GM19463 (cell line): ENCODE data around the gene P2RX3.
"Not testable (repeated sequence)": the region's sequence is repeated elsewhere in the genome, so short reads cannot be mapped to it uniquely, and the experiment has no call there.

Experiments
- ATAC-seq: cut with Tn5 transposase; IDR thresholded peaks from one replicate; pipeline ENCODE4 v1.9.1; 2021; ENCODE audit warnings: mild to moderate bottlenecking, moderate library complexity; ENCODE audit not compliant: unreplicated experiment

P2RX3 gene

DNA sequence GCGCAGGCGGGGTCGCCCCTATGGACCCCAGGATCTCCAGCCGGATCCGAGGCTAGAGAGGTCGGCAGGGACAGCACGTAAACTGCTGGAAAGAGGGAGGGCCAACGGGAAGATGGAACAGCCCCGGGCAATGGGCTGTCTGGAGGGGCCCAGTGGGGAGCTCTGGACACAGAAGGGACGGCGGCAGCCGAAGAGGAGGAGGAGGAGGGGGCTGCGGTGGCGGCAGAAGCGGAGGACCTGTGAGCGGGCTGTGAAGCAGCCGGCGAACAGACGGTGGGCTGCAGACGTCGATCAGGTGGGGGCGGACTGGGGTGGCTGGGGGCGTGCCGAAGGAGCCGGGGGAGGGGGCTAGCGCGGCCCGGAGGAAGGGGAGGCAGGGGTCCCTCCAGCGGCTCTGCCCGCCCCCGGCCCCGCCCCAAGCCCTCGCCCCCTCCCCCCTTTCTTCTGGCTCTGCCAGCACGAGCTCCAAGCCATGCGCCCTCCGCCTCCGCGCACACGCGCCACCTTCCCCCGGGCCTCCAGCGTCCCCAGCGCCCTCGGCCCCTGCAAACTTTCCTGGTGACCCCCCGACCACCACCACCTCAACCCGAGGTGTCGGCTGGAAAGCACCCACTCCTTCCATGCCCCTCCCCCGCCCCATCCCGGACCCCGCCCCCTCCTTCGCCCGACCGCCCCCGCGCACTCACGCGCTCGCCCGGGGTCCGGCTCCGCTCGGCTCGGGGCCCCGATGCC is 13.8 kb upstream of the P2RX3 start:
- ATAC-seq: no peak

DNA sequence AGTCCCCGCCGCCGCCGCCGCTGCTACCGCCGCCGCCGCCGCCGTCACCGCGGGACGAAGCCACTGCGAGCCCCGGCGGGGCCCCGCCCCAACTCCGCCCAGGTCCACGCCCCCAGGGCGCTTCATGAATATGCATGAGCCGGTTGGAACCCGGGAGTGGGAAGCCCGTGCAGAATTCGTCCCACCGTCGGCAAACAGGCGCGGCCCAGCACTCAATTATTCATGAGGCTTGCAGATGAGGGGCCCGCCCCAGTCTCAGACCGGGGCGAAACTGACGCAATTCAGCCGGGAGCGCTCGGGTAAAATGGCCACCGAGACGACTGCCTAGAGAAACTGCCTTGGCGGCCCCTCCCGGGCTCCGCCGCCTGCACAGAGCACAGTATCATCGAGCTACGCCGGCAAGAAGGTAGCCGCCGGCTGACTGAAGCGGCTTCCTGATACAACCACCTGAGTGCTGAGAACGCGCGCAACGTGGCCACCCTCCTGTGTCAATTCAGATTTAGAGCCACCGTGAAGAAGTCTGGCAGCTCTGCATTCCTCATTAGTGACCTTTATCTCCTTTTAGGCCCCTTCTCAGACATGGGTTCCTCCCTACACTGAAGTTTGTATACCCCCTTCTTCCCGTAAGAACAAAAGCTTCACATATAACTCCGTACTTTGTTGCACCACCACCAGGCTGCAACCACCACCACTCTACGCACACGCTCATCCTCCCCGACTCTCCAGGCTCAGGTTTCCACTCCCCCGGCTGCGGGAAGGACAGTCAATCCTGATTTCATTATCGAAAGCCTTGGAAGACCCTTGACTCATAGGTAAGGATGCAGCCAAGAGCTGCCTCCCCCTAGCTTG is 13.0 kb upstream of the P2RX3 start, which contains the start of gene TNKS1BP1:
TNKS1BP1 (minus strand) TSS at position 67 of the 849 bp plus-strand sequence. CDS start 3,067 bp downstream, outside the sequence.
- peak; percentile 84 for ATAC-seq

DNA sequence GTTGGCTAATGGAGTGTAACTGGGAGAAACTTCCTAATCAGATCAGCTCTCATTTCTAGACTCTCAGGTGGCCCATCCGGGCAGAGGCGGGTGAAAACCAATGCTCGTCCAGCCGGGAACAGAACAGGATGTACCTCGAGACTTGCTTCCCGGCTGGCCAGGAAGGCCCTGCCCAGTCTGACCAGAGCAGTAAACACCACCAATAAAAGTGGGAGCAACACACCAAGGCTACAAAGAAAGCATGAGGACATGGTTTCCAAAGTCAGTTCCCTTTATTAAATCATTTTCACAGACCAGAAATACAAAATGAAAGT is 12.5 kb upstream of the P2RX3 start:
- ATAC-seq: no peak

DNA sequence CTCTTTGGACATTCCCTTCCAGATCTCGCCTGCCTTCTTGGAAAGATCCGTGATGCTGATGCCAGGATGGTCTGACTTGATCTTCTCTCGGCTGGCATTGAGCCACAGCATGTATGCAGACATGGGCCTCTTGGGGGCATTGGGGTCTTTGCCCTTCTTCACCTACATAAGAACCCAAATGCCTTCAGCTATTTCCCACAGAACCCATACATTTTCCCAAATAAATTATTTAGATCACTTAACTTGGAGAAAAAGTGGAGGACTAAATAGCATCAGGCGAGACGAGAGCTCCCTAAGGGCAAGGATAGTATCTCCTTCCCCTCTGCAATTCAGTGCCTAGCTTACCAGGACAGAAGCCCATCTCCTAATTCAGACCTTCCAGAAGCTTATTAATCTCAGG is 10.4 kb upstream of the P2RX3 start:
- no peak for ATAC-seq

DNA sequence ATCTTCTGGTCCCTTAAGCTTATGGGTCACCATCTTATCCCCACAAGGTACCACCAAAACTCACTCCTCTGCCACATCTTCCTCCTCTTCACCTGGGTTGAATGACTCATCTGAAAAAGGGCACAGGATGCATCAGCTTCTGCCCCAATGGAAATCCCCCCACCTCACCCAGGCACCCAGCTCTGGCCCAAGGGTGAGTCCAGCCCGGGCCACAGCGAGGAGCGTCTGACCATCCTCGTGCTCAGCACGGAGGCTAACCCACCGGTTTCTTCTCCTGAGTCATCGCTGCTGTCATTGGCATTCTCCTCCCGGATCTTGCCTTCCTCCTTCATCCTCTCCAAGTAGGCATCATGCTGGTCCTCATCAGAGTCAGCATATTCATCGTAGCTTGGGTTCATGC is 8.1 kb upstream of the P2RX3 start:
- peak; percentile 19 for ATAC-seq

DNA sequence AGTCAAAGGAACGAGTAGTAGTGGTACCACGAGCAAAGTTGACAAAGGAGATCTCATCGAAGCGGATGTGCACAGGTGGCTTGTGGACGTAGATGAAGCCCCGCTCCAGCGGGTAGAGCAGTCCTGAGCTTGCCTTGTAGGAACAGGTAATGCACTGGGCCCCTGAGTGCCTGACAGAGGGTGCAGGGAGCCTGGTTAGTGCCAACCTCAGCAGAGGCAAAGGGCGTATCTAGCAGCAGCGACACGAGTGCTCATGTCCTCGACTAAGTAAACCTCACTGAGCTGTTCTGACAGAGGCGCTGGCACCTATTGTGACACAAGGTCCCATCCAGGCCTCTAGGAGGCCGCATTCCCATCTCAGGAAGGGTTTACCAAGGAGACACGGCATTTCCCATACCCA is 6.4 kb upstream of the P2RX3 start:
- no peak for ATAC-seq

DNA sequence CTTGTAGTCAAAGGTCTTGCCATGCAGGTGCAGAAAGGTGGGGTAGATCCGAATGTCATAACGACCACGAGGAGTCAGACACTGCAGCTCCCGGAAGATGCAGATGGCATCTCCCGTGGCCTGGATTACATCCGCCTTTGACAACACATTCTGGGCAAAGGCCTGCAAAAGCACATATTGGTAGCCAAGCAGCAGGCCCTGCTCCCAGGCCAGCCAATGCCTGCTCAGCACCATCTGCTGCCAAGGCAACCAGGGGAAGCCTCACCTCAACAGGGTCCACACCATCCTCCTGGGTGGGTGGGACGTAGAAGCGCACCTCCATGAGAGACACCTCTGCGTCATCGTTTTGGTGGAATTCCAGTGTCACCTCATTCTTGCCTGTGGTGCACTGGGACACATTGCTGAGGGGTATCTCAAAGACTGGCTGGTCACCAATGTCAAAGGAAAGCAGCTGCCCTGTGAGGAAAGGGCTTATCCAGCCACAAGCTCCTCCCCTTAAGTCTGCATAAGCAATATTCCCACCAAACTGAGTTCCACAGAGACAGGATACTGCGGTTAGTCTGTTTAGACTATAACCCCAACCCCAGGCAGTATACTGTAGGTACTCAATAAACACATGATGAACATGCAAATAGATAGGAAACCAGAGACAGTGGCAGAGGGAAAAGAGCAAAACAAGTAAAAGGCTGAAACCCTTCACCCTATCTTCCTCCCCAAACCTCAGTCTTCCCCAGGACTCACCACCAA is 5.3 kb upstream of the P2RX3 start:
- ATAC-seq: no peak

DNA sequence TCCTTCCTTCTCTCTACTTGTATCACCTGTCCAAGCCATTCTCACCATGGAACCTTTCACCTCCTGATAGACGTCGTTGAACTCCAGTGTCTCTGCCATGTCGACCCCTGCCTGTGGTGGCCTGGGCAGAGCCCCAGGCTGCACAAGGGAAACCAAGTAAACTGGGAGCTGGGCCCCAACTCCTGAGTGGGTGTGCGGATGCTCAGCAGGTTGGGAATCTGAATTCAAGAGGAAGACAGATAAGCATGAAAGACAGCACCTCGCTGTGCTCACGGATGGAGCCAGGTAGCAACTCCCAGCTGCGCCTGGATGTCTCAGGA is 3.2 kb upstream of the P2RX3 start:
- no peak for ATAC-seq

DNA sequence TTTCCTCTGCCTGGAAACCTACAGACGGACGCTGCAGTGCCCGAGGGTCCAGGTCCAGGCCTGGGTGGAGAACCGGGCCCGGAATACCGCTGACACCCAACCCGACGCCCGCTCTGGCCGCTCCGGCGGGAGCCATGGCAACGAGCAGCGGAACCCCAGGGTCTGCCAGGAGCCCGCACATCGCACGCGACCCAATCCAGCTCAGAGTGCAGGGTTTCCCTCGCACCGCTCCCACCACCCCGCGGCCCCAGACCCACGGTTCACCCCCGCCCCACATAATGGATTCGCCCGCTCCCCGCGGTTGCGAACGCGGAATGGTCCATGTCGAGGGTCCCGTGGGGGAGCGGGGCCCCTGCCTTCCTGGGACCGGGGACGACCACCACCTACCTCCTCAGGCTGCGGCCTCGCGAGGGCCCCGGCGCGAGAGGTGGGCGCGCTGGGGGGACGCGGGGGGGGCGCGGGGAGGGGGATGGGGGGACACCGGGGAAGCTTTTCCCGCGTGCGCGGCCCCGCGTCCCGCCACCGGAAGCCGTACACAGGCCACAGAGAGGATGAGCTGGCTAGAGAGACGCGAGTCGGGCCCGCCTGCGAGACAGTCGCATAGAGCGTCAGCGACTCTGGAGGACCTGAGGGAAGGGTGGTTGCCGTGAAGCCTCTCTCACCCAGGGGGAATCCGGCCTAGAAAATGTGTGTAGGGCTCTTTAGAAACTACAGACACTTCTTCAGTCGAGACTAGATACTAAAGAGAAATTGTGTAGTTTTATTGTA is 2.6 kb upstream of the P2RX3 start, which contains the start of gene SSRP1:
SSRP1 (minus strand) TSS at position 550 of the 768 bp plus-strand sequence. CDS start 771 bp downstream, outside the sequence.
- ATAC-seq: peak; percentile 99

DNA sequence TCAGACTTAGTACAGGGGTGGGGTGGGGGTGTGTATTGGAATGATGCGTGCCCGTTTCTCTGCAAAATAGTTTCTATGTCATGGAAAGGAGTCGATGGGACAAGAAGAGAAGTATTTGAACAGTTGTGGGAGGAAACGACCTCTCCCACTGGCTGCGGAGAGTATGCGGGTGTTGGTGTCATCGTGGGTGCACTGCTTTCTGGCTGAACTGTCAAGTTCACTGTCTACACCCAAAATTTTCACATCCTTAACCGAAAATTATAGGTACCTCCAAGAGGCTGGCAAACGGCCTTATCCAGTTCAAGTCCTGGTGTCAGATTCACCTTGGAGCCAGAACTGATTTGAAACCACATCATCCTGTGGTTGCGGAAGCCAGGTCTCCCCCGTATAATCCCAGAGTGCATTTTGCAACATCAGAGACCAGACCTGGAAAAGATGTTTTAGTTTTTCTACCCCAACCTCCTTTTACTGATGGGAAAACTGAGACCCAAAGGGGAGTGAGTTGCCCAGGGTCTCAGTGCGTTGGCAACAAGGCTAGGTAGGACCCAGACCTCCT is 2.0 kb upstream of the P2RX3 start:
- ATAC-seq: no peak

DNA sequence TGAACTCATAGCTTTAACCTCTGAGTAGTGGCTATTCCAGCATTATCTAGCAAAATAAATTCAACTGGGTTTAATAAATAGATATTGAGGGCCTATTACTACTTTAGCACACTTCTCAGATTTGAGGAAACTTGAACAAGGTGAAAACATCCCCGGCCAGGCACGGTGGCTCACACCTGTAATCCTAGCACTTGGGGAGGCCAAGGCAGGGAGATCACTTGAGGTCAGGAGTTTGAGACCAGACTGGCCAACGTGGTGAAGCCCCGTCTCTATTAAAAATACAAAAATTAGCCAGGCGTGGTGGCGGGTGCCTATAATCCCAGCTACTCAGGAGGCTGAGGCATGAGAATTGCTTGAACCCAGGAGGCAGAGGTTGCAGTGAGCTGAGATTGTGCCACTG is 1.3 kb upstream of the P2RX3 start:
- ATAC-seq: not testable (repeated sequence)

DNA sequence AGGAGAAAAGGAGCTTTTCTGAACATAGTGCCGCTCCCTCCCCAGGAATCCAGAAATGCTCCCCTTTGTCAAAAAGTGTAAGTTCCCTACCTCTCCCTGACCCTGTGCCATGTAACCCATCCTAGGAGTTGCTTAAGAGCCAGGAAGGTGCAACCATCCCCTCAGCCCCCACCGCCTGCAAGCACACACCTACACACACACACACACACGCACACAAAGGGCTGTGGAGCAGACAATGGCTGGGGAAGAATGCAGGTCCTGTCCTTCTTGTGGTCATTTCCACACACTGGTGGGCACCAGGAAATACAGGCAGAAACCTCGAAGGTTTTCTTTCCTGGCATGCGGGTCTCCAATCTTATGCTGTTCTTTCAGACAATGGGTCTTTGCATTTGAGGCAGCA is 1.2 kb downstream of the P2RX3 start:
- ATAC-seq: no peak

DNA sequence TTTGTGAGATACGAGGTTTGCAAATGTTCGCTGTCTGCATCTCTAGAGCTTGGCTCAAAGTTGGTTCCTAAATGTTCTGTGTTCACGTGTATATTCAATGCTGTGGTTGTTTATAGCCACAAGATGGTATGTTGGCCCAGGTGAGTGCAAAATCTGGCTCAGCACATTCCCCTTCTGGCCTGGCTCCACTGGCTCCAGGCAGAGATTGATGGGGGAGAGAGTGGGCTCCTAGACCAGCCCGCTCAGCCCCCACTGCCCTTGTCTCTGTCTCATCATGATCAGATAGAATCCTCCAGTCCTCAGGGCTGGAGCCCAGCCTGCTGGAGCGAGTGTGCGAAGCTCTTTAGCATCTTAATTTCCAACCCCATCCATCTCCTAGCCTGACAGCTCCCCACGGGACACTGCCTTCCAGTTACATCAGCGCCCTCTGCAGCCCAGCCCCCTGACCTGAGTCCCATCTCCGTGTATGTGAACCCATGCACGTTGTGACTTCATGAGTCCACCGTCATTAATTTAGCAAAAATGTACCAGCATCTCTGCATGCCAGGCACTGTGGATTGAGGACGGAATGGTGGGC is 2.0 kb downstream of the P2RX3 start:
- ATAC-seq: no peak

DNA sequence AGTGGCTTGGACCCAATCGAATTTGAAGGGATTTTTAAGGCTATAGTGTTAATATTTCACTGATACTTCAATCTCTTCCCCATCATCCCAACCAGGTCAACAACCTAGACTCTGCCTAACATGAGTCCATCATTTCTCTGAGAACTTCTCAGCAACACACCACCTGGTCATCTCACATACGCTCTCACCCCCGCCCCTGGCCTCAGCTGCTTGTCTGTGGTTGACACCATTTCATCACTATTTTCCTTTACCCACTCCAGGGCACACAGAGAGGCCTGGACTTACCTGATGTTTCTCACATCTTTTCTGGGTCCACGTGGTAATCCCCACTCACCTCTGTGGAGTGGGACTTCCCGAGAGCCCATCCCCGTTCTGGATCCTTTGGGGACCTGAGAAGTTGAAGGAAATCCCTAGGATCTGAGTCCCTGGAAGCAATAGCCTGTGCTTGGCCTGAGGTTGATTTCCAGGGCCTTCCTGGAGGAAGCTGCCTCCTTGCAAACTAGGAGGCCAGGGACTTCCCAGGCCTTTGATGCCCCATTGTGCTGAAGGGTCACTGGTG is 3.2 kb downstream of the P2RX3 start:
- ATAC-seq: no peak

DNA sequence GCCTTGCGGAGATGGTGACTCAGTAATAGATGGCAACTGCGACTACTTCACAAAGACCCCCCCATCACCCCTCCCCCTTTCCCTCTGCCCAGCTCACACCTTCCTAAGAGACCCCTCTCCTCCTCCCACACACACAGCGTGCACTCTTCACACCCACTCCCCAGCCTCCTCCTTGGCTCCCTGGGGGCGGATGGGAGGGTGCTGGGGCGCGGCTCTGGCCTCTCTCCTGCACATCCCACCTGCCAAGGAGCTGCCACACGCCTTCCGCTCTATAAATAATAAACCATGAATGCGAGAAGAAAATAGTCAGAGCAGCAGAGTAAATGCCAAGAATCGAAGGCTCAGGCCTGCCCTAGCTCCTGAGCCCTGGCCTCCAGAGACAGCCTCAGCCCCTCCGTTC is 4.5 kb downstream of the P2RX3 start:
- no peak for ATAC-seq

DNA sequence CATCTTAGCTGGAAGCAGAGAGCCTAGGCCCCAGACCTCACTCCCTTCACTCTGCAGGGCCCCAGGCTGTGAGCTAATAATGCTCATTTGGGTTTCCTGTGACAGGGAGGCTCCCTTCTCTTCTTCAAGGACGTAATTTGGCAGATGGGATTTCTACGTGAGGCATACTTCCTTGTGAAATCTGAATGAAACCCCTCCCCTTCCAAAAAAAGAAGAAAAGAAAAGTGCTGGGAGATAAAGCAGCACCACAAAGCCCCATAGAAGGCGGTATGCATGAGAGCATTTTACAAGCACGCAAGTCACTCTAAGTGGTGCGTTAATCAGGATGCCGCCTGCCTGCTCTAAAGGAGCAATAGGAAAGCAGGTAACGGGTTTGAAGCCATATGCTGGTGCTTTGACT is 5.7 kb downstream of the P2RX3 start:
- no peak for ATAC-seq

DNA sequence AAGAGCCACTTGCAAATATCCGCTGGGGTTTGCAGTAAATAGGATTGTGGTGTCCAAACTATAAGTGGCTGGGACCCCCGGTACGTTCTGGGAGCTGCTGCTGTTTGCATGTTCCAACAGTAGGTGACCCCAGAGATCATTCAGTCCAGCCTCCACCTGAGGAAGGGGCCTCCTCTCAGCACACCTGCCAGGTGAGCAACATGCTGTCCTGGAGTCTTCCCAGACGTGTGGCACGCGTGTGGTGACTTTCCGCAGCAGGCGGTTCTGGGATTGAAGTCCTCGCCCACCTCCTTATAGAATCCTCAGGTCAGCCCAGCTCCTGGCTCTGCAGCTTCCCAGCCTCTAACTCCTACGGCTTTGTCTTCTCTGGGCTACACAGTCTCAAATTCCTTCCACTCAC is 6.7 kb downstream of the P2RX3 start:
- ATAC-seq: no peak

DNA sequence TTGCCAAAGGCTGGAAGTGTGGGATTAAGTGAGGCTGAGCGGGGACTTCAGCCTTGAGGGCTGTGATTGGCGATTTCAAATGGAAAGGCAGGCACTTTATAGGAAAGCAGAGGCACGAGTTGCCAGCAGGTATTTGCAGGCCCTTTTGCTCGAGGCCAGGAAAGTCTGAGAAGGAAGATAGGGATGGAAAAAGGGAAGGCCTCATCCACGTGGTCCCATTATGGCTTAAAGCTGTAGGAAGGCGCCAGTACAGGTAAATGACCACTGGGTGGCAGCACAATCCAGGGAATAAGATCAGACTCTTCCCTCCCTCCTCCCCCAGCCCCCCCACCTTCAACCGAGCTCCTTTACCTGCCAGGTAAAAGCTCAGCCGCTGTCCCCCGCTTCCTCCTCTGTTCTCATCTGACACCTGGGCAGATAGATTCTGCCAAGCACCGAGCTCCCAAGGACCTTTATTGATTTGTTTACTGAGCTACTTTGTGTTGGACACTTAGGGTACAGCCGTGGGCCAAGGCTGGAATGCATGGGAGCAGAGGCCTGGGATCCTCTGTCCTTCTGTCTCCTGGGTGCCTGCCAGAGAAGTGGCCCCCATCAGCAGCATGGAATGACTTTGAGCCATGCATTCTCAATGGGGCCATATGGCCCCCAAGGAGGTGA is 7.5 kb downstream of the P2RX3 start:
- ATAC-seq: peak; percentile 76

DNA sequence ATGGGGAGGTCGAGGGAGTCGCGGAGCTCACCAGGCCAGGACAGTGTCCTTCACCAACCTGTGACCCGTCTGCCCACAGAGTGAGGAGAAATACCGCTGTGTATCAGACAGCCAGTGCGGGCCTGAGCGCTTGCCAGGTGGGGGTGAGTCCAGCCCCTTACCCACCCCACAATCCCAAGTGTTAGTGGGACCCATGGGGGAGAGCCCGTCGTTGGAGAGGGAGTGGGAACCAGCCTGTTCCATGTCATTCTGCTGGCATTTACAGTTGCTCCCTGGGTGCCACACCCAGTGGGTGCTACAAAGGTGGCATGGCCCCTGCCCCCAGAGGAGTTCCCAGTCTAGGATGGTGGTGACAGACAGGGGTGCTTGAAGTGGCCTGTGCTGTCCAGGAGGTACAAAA is 9.2 kb downstream of the P2RX3 start:
- no peak for ATAC-seq
